Inflammatory macrophage (primary cell): ENCODE data around the gene SESTD1.
"Not testable (repeated sequence)": the region's sequence is repeated elsewhere in the genome, so short reads cannot be mapped to it uniquely, and the experiment has no call there.

ENCODE experiments used
- DNase-seq, 2 donors: peaks; one replicate each; pipeline ENCODE4 v3.0.0-alpha.2; 2020 to 2022

Gene SESTD1

GRCh38 chr2:179098080-179098689 is 166.4 kb downstream of the SESTD1 start:
- DNase-seq = no peak

GRCh38 chr2:179097131-179097530 is 167.5 kb downstream of the SESTD1 start:
- no peak for DNase-seq

- DNase-seq = no peak
Measured at GRCh38 chr2:179096090-179096489, 168.5 kb downstream of the SESTD1 start.

- DNase-seq = not testable (repeated sequence)
Measured at GRCh38 chr2:179092912-179093311, 171.7 kb downstream of the SESTD1 start.

- DNase-seq = no peak
Measured at GRCh38 chr2:179082697-179083096, 181.9 kb downstream of the SESTD1 start.

GRCh38 chr2:179081954-179082353 is 182.7 kb downstream of the SESTD1 start:
- no peak for DNase-seq

GRCh38 chr2:179072527-179072926 is 192.1 kb downstream of the SESTD1 start:
- DNase-seq = no peak

GRCh38 chr2:179071810-179072355 is 192.7 kb downstream of the SESTD1 start:
- DNase-seq = no peak

GRCh38 chr2:179070895-179071294 is 193.7 kb downstream of the SESTD1 start:
- no peak for DNase-seq

- no peak for DNase-seq
Measured at GRCh38 chr2:179069685-179070084, 194.9 kb downstream of the SESTD1 start.

GRCh38 chr2:179068991-179069643 is 195.5 kb downstream of the SESTD1 start:
- DNase-seq = no peak

GRCh38 chr2:179059026-179059700 is 205.5 kb downstream of the SESTD1 start:
- no peak for DNase-seq

- DNase-seq = no peak
Measured at GRCh38 chr2:179057737-179058136, 206.9 kb downstream of the SESTD1 start.

- DNase-seq = not testable (repeated sequence)
Measured at GRCh38 chr2:179053568-179053967, 211.1 kb downstream of the SESTD1 start.
